DOHH2 (cell line): ENCODE results near the gene C19orf67.

Source experiments
- H3F3A ChIP-seq: fragments of 200-600 bp; sonication (generic), shearing (Covaris generic); 2 replicates; pipeline ENCODE4 v1.6.0; 2016; ENCODE audit warnings: antibody characterized with exemption, mild to moderate bottlenecking; ENCODE audit not compliant: control insufficient read depth, insufficient read depth
- H3K27ac ChIP-seq: fragments of 200-600 bp; sonication (generic); 2 replicates; pipeline ENCODE4 v1.5.1; 2014; ENCODE audit warnings: low read depth, mild to moderate bottlenecking, low read length, moderate library complexity
- H3K27me3 ChIP-seq: fragments of 200-600 bp; sonication (generic); 2 replicates; pipeline ENCODE4 v1.6.1; 2014; ENCODE audit warnings: mild to moderate bottlenecking, low read length, mixed read lengths; ENCODE audit not compliant: control insufficient read depth
- H3K36me3 ChIP-seq: fragments of 200-600 bp; sonication (generic); 2 replicates; pipeline ENCODE4 v1.6.1; 2014; ENCODE audit warnings: mild to moderate bottlenecking, low read length, moderate library complexity, mixed read lengths; ENCODE audit not compliant: control insufficient read depth
- H3K4me1 ChIP-seq: fragments of 200-600 bp; sonication (generic); 2 replicates; pipeline ENCODE4 v1.6.1; 2014; ENCODE audit warnings: mild to moderate bottlenecking, low read length, mixed read lengths; ENCODE audit not compliant: control insufficient read depth
- H3K4me2 ChIP-seq: fragments of 200-600 bp; sonication (generic); 2 replicates; pipeline ENCODE4 v1.6.0; 2014; ENCODE audit warnings: mild to moderate bottlenecking, low read length, moderate library complexity
- H3K4me3 ChIP-seq: fragments of 200-600 bp; sonication (generic); 2 replicates; pipeline ENCODE4 v1.5.1; 2014; ENCODE audit warnings: mild to moderate bottlenecking, low read length, mixed read lengths
- H3K79me2 ChIP-seq: fragments of 200-600 bp; sonication (generic); 2 replicates; pipeline ENCODE4 v1.6.1; 2014; ENCODE audit warnings: mild to moderate bottlenecking, low read length, mixed read lengths; ENCODE audit not compliant: control insufficient read depth
- H3K9me2 ChIP-seq: fragments of 200-600 bp; sonication (generic); replicated peaks from 2 replicates; pipeline ENCODE4 v1.6.1; 2014; ENCODE audit warnings: mild to moderate bottlenecking, low read length, mixed read lengths; ENCODE audit not compliant: control insufficient read depth
- H3K9me3 ChIP-seq: fragments of 200-600 bp; sonication (generic); 2 replicates; pipeline ENCODE4 v1.6.1; 2014; ENCODE audit warnings: antibody characterized with exemption, low read length, mixed read lengths; ENCODE audit not compliant: control insufficient read depth, insufficient read depth
- H4K20me1 ChIP-seq: fragments of 200-600 bp; sonication (generic); 2 replicates; pipeline ENCODE4 v1.6.0; 2014; ENCODE audit warnings: low read depth, mild to moderate bottlenecking, antibody characterized with exemption, low read length, moderate library complexity; ENCODE audit not compliant: control insufficient read depth, insufficient read depth
- CTCF ChIP-seq: fragments of 200-600 bp; sonication (generic); IDR thresholded peaks from one replicate; pipeline ENCODE4 v1.5.1; 2014; ENCODE audit warnings: antibody characterized with exemption, mild to moderate bottlenecking, low read depth, low read length; ENCODE audit not compliant: poor library complexity, severe bottlenecking
- EZH2phosphoT487 ChIP-seq: fragments of 200-600 bp; sonication (generic); IDR thresholded peaks from 2 replicates; pipeline ENCODE4 v1.6.1; 2017; ENCODE audit warnings: borderline replicate concordance, mild to moderate bottlenecking, antibody characterized with exemption, low read length, moderate library complexity, mixed read lengths

The C19orf67 gene

GRCh38 chr19:14061751-14062557, 23.6 kb downstream of the C19orf67 start, which contains the start of gene PALM3:
Gene PALM3, minus strand, starts transcription at chr19:14062076. Its CDS starts 96 bp downstream, at chr19:14061980.
- no peaks in the 10 kb centered on the region for H3F3A ChIP-seq
- no peaks in the 10 kb centered on the region for H3K9me3 ChIP-seq
- no peak within 1 kb of the TSS for H3K27ac ChIP-seq
- H3K9me2 ChIP-seq = no peaks in the 10 kb centered on the region
- H3K4me1 ChIP-seq = peaks cover 27% of the 10 kb centered on the region
- H4K20me1 ChIP-seq = no peaks in the 10 kb centered on the region
- no peaks in the 10 kb centered on the region for H3K36me3 ChIP-seq
- no peaks in the 10 kb centered on the region for H3K79me2 ChIP-seq
- H3K4me3 ChIP-seq = no peak within 1 kb of the TSS
- TF ChIP-seq EZH2phosphoT487 (no peak), CTCF (no peak)
- peaks cover 27% of the 10 kb centered on the region for H3K27me3 ChIP-seq
- H3K4me2 ChIP-seq = no peak within 1 kb of the TSS

DNA sequence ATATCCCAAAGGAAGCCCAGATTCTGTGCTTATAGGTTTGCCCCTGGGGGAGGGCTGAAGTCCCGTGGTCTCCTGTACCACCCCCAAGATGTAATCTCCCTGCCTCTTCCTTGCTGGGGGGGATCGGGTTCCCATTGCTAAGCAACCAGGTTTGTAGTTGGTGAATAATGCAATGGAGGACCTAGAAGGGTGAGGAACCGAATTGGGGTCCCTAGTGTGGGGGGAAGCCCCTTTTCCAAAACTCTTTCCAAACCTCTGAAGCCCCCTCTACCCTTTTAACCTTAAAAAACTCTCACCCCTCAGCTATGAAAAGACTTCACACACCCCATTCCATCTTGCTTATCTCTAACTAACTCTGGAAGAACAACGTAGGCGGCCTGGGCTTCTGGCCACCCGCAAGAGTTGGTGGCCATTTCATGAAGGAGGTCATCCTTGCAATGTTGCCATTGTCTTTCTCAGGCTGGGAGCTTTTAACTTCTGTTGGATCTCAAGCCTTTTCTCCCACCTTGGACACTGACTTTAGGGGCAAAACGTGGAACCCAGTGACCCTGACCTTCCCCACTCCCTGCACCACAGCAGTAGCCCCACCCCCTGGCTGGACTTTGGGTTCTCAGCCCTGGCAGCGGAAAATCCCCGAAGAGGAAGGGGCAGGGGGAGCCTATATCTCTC, 24.4 kb downstream of the C19orf67 start:
- H3K9me3 ChIP-seq = no peaks in the 10 kb centered on the region
- H3K4me2 ChIP-seq = no peak overlapping the region
- no peak overlapping the region for H3K27ac ChIP-seq
- H3K27me3 ChIP-seq = peaks cover 33% of the 10 kb centered on the region
- peaks cover 27% of the 10 kb centered on the region for H3K4me1 ChIP-seq
- H3K79me2 ChIP-seq = no peaks in the 10 kb centered on the region
- no peaks in the 10 kb centered on the region for H3F3A ChIP-seq
- no peaks in the 10 kb centered on the region for H3K9me2 ChIP-seq
- no peak overlapping the region for H3K4me3 ChIP-seq
- no peak for TF ChIP-seq CTCF
- TF ChIP-seq EZH2phosphoT487 = no peak
- H3K36me3 ChIP-seq = no peaks in the 10 kb centered on the region
- no peaks in the 10 kb centered on the region for H4K20me1 ChIP-seq

- Histone ChIP-seq H3K27me3 (peaks cover 33% of the 10 kb centered on the region), H3K36me3 (no peaks in the 10 kb centered on the region), H3K4me3 (no peak overlapping the region), H3K27ac (no peak overlapping the region), H3F3A (no peaks in the 10 kb centered on the region), H3K4me1 (peaks cover 27% of the 10 kb centered on the region), H3K79me2 (no peaks in the 10 kb centered on the region), H3K9me3 (no peaks in the 10 kb centered on the region), H3K9me2 (no peaks in the 10 kb centered on the region), H3K4me2 (peak overlapping the region; percentile 25; the same call in 1 of the 2 replicates), H4K20me1 (no peaks in the 10 kb centered on the region)
- TF ChIP-seq CTCF = no peak
- no peak for TF ChIP-seq EZH2phosphoT487
Measured at GRCh38 chr19:14059652-14060155, 25.9 kb downstream of the C19orf67 start.
